ENCODE data around the gene MKNK1. TPM values are rescaled to one million over a fixed set of nuclear protein-coding genes. Genes with fewer than 3 reads are reported as not detected.

MKNK1 gene
- total RNA-seq, 1 experiment from 2014 or later = 103 TPM

- no peaks in the 10 kb centered on the region for H3K79me2 ChIP-seq (ENCODE audit: low read depth)
- H2AFZ ChIP-seq = no peak overlapping the region
- no peaks in the 10 kb centered on the region for H3K9me3 ChIP-seq (ENCODE audit: insufficient read depth, low read depth)
- H4K20me1 ChIP-seq (ENCODE audit: insufficient read depth) = no peaks in the 10 kb centered on the region
- intact Hi-C loops (cut with micrococcal nuclease; ENCODE audit: unreplicated experiment) = no loop called here
- POLR2A ChIA-PET (ENCODE audit: unreplicated experiment) = interaction anchor here (0.5 kb wide), 1 partner anchor 148 kb away, joined by 24 read pairs; no protein-coding TSS in a partner anchor
- no peaks in the 10 kb centered on the region for H3K36me3 ChIP-seq (ENCODE audit: low read depth)
- 0 out of 2 replicates have a peak, but pooled peaks cover 9% of the 10 kb centered on the region for H3K4me1 ChIP-seq (replicated peaks; ENCODE audit: insufficient read depth)
- BruUV-seq (replicated peaks) = no TSS peak
- H3K4me2 ChIP-seq = no peak overlapping the region
- H3K9me2 ChIP-seq (ENCODE audit: insufficient read depth) = no peaks in the 10 kb centered on the region
- no peak overlapping the region for H3K4me3 ChIP-seq
- CTCF ChIA-PET = no interaction called here
- H3K27ac ChIP-seq = no peak overlapping the region
- TF ChIP-seq EZH2 (IDR thresholded peaks at IDR 0.05; ENCODE audit: low read depth) (no peak), CTCF (conservative IDR thresholded peaks at IDR 0.05) (no peak)
- H3K27me3 ChIP-seq (ENCODE audit: insufficient read depth, low read depth) = peaks cover 13% of the 10 kb centered on the region; the same call in 1 of the 2 replicates
- H3F3A ChIP-seq (ENCODE audit: insufficient read depth, low read depth) = peaks cover 6% of the 10 kb centered on the region; the same call in 1 of the 2 replicates
- peak in 1 of 2 experiments; percentile 4 for DNase-seq
Measured at GRCh38 chr1:46554597-46555381, 49.3 kb downstream of the MKNK1 start.

- H3K4me3 ChIP-seq = no peak overlapping the region
- H4K20me1 ChIP-seq (ENCODE audit: insufficient read depth) = no peaks in the 10 kb centered on the region
- no peak overlapping the region for H3K27ac ChIP-seq
- no peak overlapping the region for H2AFZ ChIP-seq
- TF ChIP-seq CTCF (conservative IDR thresholded peaks at IDR 0.05) (no peak), EZH2 (IDR thresholded peaks at IDR 0.05; ENCODE audit: low read depth) (no peak)
- ChIA-PET POLR2A (ENCODE audit: unreplicated experiment) (no interaction called here), CTCF (no interaction called here)
- no peak for DNase-seq
- intact Hi-C loops (cut with micrococcal nuclease; ENCODE audit: unreplicated experiment) = no loop called here
- no TSS peak for BruUV-seq (replicated peaks)
- H3K4me2 ChIP-seq = no peak overlapping the region
- H3K27me3 ChIP-seq (ENCODE audit: insufficient read depth, low read depth) = peaks cover 13% of the 10 kb centered on the region; the same call in 1 of the 2 replicates
- H3K9me3 ChIP-seq (ENCODE audit: insufficient read depth, low read depth) = no peaks in the 10 kb centered on the region
- H3K4me1 ChIP-seq (replicated peaks; ENCODE audit: insufficient read depth) = 0 out of 2 replicates have a peak, but pooled peaks cover 9% of the 10 kb centered on the region
- H3K79me2 ChIP-seq (ENCODE audit: low read depth) = no peaks in the 10 kb centered on the region
- no peaks in the 10 kb centered on the region for H3K9me2 ChIP-seq (ENCODE audit: insufficient read depth)
- H3F3A ChIP-seq (ENCODE audit: insufficient read depth, low read depth) = peaks cover 6% of the 10 kb centered on the region; the same call in 1 of the 2 replicates
- H3K36me3 ChIP-seq (ENCODE audit: low read depth) = no peaks in the 10 kb centered on the region
Measured at GRCh38 chr1:46554236-46554596, 49.9 kb downstream of the MKNK1 start.

GRCh38 chr1:46553506-46553905 lies 50.6 kb downstream of the MKNK1 start:
- POLR2A ChIA-PET (ENCODE audit: unreplicated experiment) = no interaction called here
- no TSS peak for BruUV-seq (replicated peaks)

More at GRCh38 chr1:46553506-46553905, 50.6 kb downstream of the MKNK1 start:
- H3K4me1 ChIP-seq (replicated peaks; ENCODE audit: insufficient read depth) = 0 out of 2 replicates have a peak, but pooled peaks cover 9% of the 10 kb centered on the region
- CTCF ChIA-PET = no interaction called here
- no peaks in the 10 kb centered on the region for H4K20me1 ChIP-seq (ENCODE audit: insufficient read depth)
- peaks cover 6% of the 10 kb centered on the region; the same call in 1 of the 2 replicates for H3F3A ChIP-seq (ENCODE audit: insufficient read depth, low read depth)
- no peaks in the 10 kb centered on the region for H3K9me2 ChIP-seq (ENCODE audit: insufficient read depth)
- H2AFZ ChIP-seq = no peak overlapping the region
- no peaks in the 10 kb centered on the region for H3K36me3 ChIP-seq (ENCODE audit: low read depth)
- TF ChIP-seq CTCF (conservative IDR thresholded peaks at IDR 0.05) = no peak
- TF ChIP-seq EZH2 (IDR thresholded peaks at IDR 0.05; ENCODE audit: low read depth) = no peak
- H3K27me3 ChIP-seq (ENCODE audit: insufficient read depth, low read depth) = peaks cover 13% of the 10 kb centered on the region; the same call in 1 of the 2 replicates
- no peaks in the 10 kb centered on the region for H3K79me2 ChIP-seq (ENCODE audit: low read depth)
- DNase-seq = peak in 1 of 2 experiments; percentile 23
- H3K4me3 ChIP-seq = no peak overlapping the region
- no peaks in the 10 kb centered on the region for H3K9me3 ChIP-seq (ENCODE audit: insufficient read depth, low read depth)
- no peak overlapping the region for H3K4me2 ChIP-seq
- intact Hi-C loops (cut with micrococcal nuclease; ENCODE audit: unreplicated experiment) = no loop called here
- H3K27ac ChIP-seq = no peak overlapping the region
